ENCODE results near the gene MTURN.
"Not testable (repeated sequence)": the region's sequence is repeated elsewhere in the genome, so short reads cannot be mapped to it uniquely, and the experiment has no call there.

The MTURN gene

DNA sequence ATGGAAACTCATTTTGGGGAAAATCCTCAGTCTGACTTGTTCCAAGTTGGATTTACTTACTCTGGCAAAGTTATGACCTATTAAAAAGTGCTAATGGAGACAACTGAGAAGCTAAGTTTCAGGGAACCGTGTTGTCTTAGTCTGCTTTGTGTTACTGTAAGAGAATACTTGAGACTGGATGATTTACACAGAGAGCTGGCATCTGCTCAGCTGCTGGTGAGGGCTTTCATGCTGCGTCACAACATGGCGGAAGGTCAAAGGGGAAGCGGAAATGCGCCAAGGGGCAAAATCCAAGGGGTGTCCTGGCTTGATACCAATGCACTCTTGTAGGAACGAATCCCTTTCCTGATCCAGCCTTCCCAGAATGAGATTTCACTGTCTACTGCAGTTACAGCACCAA lies 46.4 kb downstream of the MTURN start:
- no peak for DNase-seq

GRCh38 chr7:30181736-30182522 lies 47.1 kb downstream of the MTURN start:
- DNase-seq, result no peak

DNA sequence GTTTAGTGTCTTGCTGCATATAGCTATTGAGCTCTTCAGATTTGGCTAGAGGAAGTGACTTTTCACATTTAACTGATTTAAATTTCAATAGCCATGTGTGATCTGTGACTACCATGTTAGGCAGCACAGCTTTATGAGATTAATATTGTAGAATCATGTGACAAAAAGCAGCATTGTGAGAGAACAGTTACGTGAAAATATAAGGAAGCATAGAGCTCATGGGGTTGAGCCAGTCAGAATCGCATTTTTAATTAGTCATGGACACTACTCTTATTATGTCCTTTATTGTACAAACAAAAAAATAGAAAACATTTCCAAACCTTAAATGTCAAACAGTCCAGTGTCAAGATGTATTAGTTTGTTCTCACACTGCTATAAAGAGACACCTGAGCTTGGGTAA lies 48.0 kb downstream of the MTURN start:
- DNase-seq, result no peak

- DNase-seq, result no peak
Observed at GRCh38 chr7:30183749-30184369, 49.1 kb downstream of the MTURN start.

GRCh38 chr7:30184791-30185487 lies 50.2 kb downstream of the MTURN start:
- no peak for DNase-seq

DNA sequence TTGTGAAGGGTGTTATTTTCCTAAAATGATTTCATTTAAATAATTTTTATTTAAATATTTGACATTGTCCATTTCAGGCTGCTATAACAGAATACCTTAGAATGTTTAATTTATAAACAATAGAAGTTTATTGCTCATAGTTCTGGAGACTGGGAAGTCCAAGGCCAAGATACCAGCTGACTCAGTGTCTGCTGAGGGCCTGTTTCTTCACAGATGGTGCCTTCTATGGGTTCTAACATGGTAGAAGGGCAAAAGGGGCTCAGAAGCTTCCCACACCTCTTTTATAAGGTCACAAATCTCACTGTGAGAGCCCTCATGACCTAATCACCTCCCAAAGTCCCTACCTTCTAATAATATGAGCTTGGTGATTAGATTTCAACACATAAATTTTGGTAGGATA lies 50.7 kb downstream of the MTURN start:
- no peak for DNase-seq

- DNase-seq, result no peak
Observed at GRCh38 chr7:30186725-30187124, 51.9 kb downstream of the MTURN start.

GRCh38 chr7:30187513-30187912 lies 52.7 kb downstream of the MTURN start:
- peak; percentile 32 for DNase-seq

DNA sequence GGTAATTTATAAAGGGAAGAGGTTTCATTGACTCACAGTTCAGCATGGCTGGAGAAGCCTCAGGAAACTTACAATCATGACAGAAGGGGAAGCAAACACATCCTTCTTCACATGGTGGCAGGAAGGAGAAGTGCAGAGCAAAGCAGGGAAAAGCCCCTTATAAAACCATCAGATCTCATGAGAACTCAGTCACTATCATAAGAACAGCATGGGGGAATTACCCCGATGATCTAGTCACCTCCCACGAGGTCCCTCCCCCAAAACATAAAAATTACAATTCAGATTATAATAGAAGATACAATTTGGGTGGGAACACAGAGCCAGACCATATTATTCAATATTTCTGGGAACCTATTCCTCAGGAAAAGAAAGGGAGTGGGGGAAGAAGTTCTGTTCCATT lies 53.6 kb downstream of the MTURN start:
- DNase-seq, result not testable (repeated sequence)

DNA sequence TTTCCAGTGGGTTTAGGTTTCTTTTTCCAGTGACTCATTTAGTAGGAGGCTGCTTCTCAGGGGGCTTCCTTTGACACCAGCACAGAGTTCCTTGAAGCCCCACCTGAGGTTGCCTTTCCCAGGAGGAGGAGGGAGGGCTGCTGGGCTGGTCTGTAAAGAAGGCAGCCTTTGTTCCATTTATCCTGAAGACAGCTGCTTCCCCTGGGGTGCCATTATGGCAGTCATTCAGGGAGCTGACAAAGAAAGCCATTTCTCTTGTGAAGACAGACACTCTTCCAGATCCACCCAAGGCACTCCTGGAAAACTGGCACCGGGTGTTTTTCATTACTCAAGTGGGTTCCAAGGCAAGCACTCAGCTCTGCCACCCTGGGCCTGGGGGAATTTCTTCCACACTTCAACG lies 54.0 kb downstream of the MTURN start:
- DNase-seq, result peak; percentile 66

- peak; percentile 16 for DNase-seq
Observed at GRCh38 chr7:30191809-30192208, 57.0 kb downstream of the MTURN start.

GRCh38 chr7:30193336-30193943 lies 58.7 kb downstream of the MTURN start:
- no peak for DNase-seq

GRCh38 chr7:30196408-30196807 lies 61.6 kb downstream of the MTURN start:
- no peak for DNase-seq

DNA sequence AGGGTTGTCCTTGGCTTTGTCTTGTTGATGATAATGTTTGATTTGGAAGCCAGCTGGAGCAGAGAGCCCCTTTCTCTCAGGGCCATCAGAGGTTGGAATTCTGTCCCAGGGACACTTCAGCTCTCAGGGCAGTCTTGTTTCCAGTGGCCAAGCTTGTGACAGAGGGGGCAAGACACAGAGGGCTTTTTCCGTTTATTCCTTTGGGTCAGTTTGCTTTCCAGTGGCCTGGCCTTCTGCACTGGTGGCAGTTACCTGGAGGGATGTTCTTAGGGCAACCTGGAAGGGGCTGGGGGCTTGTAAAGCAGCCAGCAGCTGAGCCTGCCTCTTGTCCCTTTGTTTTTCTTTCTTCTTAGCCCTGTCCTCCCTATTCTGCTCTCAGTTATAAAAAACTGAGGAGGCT lies 62.7 kb downstream of the MTURN start:
- DNase-seq, result no peak

DNA sequence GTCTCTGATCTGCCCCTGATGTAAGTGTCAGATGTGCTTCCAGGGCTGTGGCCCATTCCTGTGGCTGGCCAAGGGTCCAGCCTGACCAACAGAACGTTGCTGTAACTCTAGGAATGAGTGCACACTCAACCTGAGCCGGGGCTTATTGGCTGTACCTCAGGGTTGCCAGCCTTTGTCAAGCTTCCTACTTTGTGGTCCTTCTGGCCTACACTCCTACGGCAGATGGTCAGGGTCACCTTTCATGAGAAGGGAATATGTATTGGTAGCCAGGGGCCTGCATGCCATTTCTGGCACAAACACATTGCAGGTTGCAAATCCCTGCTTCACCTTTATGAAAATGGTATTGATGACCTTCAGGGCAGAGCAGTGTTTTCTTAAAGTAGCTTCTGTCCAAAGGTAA lies 64.5 kb downstream of the MTURN start:
- no peak for DNase-seq

DNA sequence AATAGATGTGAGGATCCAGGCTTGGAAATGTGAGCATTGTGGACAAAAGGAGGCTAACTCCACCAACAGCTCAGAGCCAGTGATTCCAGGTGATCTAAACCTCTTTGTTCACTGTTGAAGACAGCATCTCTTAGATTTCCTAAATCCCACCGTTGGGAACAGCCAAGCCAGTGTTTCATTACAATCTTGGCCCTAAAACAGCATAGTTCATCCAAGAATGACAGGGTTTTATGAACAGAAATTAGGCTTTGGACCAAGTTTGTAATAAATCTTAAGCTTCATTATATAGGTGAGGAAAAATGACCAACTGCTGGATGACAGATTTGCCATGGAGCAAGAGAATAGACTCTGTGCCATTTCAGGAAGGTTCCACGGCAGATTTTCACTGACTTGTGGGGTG lies 65.8 kb downstream of the MTURN start:
- no peak for DNase-seq

- DNase-seq, result no peak
Observed at GRCh38 chr7:30201161-30201666, 66.4 kb downstream of the MTURN start.

- no peak for DNase-seq
Observed at GRCh38 chr7:30201921-30202320, 67.1 kb downstream of the MTURN start.

DNA sequence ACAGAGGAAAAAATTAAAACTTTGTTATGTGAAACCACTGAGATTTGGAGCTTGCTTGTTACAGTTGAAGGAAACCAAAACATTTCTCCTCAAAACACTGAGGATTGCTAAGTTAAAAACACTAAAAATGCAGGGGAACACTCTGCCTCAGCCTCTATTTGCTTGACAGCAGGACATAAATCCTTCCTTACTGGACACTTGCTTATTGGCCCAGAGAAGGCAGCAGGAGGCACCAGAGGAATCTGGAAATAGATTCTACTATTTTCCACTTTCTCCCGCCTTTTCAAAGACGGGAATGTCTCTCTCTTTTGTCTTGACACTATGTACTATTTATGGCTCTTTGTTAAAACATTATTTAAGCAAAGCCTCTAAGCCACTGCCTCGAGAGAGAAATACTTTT lies 67.9 kb downstream of the MTURN start:
- no peak for DNase-seq

- DNase-seq, result peak; percentile 86
Observed at GRCh38 chr7:30206491-30206890, 71.7 kb downstream of the MTURN start.

DNA sequence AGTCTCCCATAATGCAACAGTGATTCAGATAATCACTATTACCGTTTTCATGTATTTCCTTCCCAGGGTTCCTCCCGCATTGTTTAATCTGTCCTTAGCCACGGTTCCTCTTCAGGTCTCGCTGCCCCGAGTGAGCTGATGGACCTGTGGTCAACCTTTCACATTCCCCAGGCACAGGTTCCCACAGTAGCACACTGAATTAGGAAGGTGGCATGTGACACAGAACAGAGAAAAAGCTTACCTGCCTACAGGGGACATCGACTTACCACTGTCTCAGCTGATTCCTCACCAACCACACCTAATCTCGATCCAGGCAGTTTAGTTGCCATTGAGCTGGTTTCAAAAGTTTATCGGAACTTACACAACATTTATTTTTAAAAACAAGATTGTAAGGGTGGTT lies 72.2 kb downstream of the MTURN start:
- DNase-seq, result peak; percentile 64

GRCh38 chr7:30207376-30207775 lies 72.6 kb downstream of the MTURN start:
- DNase-seq, result no peak

DNA sequence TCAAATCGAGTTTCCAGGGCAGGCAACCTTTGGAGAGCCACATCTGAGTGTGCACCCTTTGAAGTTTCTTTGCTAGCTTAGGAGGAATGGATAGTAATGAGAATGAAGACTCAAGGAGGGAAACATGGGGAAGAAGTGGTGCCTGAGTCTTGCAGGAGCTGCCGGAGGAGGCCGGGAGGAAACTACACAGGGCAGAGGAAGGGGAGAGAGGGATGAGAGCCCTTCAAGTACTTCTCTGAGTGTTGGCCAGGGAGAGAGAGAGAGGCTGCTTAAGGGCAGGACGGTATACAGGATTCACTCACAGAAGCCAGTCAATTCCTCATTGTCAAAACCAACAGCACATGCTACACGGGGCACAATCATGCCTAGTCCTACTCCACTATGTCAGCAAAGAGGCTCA lies 75.2 kb downstream of the MTURN start:
- DNase-seq, result no peak

All from islet precursor cell (in vitro differentiated cells).